Measurements from ENCODE around the gene CAPN2.

DNA sequence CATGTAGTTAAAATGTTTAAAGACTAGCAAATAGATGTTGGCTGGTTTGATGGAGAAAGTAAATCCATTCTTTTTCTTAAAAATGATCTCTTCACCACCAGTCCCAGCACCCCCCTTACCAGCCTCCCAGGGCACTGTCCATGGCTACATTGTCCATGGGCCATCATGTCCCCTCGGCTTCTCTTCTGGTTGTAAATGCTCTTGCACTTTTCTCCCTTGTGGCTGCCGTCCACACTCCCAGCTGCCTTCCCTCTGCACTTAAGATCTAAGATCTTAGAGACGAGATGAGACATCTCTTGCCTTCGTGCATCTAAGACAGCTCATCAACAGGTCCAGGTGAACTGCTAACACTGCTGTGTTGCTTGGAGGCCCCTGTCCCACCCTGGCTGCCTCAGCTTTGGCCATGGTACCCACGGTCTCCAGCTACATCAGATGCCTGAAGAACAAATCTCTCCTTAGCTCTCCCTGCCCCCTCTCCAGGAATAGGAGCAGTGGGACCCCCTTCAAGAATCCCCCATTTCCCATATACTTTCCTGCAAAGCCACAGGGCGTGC lies 11.1 kb downstream of the CAPN2 start:
- no peak for TF ChIP-seq EZH2 (optimal IDR thresholded peaks at IDR 0.05; ENCODE audit: low read depth, low read length)
- TF ChIP-seq, protein P1, sequence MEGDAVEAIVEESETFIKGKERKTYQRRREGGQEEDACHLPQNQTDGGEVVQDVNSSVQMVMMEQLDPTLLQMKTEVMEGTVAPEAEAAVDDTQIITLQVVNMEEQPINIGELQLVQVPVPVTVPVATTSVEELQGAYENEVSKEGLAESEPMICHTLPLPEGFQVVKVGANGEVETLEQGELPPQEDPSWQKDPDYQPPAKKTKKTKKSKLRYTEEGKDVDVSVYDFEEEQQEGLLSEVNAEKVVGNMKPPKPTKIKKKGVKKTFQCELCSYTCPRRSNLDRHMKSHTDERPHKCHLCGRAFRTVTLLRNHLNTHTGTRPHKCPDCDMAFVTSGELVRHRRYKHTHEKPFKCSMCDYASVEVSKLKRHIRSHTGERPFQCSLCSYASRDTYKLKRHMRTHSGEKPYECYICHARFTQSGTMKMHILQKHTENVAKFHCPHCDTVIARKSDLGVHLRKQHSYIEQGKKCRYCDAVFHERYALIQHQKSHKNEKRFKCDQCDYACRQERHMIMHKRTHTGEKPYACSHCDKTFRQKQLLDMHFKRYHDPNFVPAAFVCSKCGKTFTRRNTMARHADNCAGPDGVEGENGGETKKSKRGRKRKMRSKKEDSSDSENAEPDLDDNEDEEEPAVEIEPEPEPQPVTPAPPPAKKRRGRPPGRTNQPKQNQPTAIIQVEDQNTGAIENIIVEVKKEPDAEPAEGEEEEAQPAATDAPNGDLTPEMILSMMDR (IDR thresholded peaks at IDR 0.05; ENCODE audit: low read length): no peak
